A673 (cell line): ENCODE measurements around the gene PIGV.

Source experiments
- EZH2 ChIP-seq: fragments of 200-600 bp; sonication (generic); IDR thresholded peaks from 2 replicates; pipeline ENCODE4 v1.6.1; 2017; ENCODE audit warnings: borderline replicate concordance, low read depth, mild to moderate bottlenecking, mixed read lengths, antibody characterized with exemption, low read length; ENCODE audit not compliant: poor library complexity, severe bottlenecking
- TF ChIP-seq, protein P1 (sequence below): fragments of 300-800, 200-600 bp; sonication (generic); conservative IDR thresholded peaks from 2 replicates; pipeline ENCODE4 v1.5.1; 2017; ENCODE audit warnings: low read depth, mild to moderate bottlenecking, antibody characterized with exemption, low read length, moderate library complexity, mixed read lengths

DNA sequence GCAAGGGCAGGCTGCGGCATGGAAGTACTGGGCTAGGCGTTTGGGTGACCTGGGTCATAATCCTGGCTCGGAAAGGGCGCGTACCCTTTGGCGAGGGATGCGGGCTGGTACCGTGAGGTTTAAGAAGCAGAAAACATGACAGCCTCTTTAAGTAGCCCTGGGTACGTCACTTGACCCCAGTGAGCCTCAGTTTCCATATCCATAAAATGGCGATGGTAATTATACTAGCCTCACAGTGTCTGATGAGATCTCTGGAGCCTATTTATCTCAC, 700 bp downstream of the PIGV start:
- TF ChIP-seq, protein P1, sequence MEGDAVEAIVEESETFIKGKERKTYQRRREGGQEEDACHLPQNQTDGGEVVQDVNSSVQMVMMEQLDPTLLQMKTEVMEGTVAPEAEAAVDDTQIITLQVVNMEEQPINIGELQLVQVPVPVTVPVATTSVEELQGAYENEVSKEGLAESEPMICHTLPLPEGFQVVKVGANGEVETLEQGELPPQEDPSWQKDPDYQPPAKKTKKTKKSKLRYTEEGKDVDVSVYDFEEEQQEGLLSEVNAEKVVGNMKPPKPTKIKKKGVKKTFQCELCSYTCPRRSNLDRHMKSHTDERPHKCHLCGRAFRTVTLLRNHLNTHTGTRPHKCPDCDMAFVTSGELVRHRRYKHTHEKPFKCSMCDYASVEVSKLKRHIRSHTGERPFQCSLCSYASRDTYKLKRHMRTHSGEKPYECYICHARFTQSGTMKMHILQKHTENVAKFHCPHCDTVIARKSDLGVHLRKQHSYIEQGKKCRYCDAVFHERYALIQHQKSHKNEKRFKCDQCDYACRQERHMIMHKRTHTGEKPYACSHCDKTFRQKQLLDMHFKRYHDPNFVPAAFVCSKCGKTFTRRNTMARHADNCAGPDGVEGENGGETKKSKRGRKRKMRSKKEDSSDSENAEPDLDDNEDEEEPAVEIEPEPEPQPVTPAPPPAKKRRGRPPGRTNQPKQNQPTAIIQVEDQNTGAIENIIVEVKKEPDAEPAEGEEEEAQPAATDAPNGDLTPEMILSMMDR: no peak
- TF ChIP-seq EZH2: no peak
